Muscle of leg (tissue), 11 donors: ENCODE measurements around the gene SPAG17. TPM values are rescaled to one million over a fixed set of nuclear protein-coding genes. Genes with fewer than 3 reads are reported as not detected.

Experiments
- DNase-seq: peaks from one replicate; pipeline ENCODE4 v3.0.0; 2013
- H3K27ac ChIP-seq: one replicate; pipeline ENCODE4 v1.5.1; 2013; ENCODE audit warnings: mild to moderate bottlenecking, low read length, control low read depth
- H3K27me3 ChIP-seq: one replicate; pipeline ENCODE4 v1.6.1; 2013; ENCODE audit warnings: low read length; ENCODE audit not compliant: control insufficient read depth, insufficient read depth
- H3K36me3 ChIP-seq: one replicate; pipeline ENCODE4 v1.6.1; 2013; ENCODE audit warnings: low read length; ENCODE audit not compliant: control insufficient read depth, insufficient read depth
- H3K4me1 ChIP-seq: one replicate; pipeline ENCODE4 v1.6.1; 2013; ENCODE audit warnings: low read length; ENCODE audit not compliant: control insufficient read depth, insufficient read depth
- H3K4me3 ChIP-seq: one replicate; pipeline ENCODE4 v1.5.1; 2013; ENCODE audit warnings: low read length, control low read depth
- H3K9me3 ChIP-seq: replicated peaks from 2 replicates; pipeline ENCODE4 v1.6.1; 2013; ENCODE audit warnings: low read depth, low read length; ENCODE audit not compliant: control insufficient read depth
- WGBS: methylation state at CpG from one replicate; pipeline ENCODE4 v1.1.5; 2013; ENCODE audit warnings: missing lambda C conversion rate; ENCODE audit not compliant: insufficient coverage; 5-methylcytosine and 5-hydroxymethylcytosine counted together
- polyA plus RNA-seq, 8 donors: library from polyadenylated mRNA; unstranded; fragments of 120-200 nt; gene quantifications; one replicate each; pipeline versions ENCODE4 v1.2.1 to v1.2.3, GENCODE V29; 2013; ENCODE audit warnings: inconsistent platforms in 1 of 8, low replicate concordance in 1 of 8; ENCODE audit not compliant: insufficient read length in 8 of 8, insufficient read depth in 1 of 8
- total RNA-seq: library from RNA; stranded (reverse); fragments of 120-200 nt; gene quantifications from one replicate; pipeline ENCODE4 v1.2.4, GENCODE V29; 2013

Gene SPAG17
- total and polyA plus RNA-seq, 9 donors: 0.76 to 4.4 (median 1.6) TPM

GRCh38 chr1:118110580-118110979 is 74.4 kb downstream of the SPAG17 start:
- DNase-seq: no peak
- H3K27me3 ChIP-seq: no peaks in the 10 kb centered on the region
- peaks cover 1% of the 10 kb centered on the region for H3K4me1 ChIP-seq
- H3K27ac ChIP-seq: no peak overlapping the region
- no peaks in the 10 kb centered on the region for H3K9me3 ChIP-seq
- H3K36me3 ChIP-seq: no peaks in the 10 kb centered on the region
- no peak overlapping the region for H3K4me3 ChIP-seq

GRCh38 chr1:118104951-118105350 is 80.1 kb downstream of the SPAG17 start:
- no peaks in the 10 kb centered on the region for H3K27me3 ChIP-seq
- H3K4me1 ChIP-seq: no peaks in the 10 kb centered on the region
- WGBS: 58% methylated on average over 3 of the region's 3 CpGs
- no peaks in the 10 kb centered on the region for H3K9me3 ChIP-seq
- H3K36me3 ChIP-seq: no peaks in the 10 kb centered on the region
- no peak overlapping the region for H3K27ac ChIP-seq
- DNase-seq: no peak
- H3K4me3 ChIP-seq: no peak overlapping the region

DNA sequence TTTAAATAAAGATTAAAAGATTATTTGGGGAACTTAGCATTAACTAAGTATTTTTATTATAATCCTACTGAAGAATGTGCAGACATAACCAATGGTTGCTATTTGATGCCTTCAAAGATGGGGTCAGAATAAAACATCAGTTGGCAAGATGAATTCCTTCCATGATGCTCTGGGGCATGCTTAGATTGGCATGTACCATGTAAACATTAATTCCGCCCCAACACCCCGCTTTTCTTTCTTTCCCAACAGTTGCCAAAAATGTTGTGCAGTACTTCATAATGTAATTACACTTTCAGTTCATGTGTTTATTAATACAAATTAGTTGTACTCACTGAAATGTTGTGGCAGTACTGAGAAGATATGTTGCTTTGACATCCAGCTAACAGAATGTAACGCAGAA is 82.6 kb downstream of the SPAG17 start:
- no CpG with 5 or more reads among the region's 3 CpGs for WGBS

GRCh38 chr1:118101999-118102398 is 83.0 kb downstream of the SPAG17 start:
- Histone ChIP-seq H3K9me3 (no peaks in the 10 kb centered on the region), H3K27me3 (no peaks in the 10 kb centered on the region), H3K36me3 (no peaks in the 10 kb centered on the region), H3K27ac (no peak overlapping the region), H3K4me3 (no peak overlapping the region), H3K4me1 (no peaks in the 10 kb centered on the region)
- DNase-seq: no peak
- 80% methylated on average over 1 of the region's 1 CpG for WGBS

More for the DNA sequence above, 82.6 kb downstream of the SPAG17 start:
- H3K4me1 ChIP-seq: no peaks in the 10 kb centered on the region
- no peaks in the 10 kb centered on the region for H3K9me3 ChIP-seq
- DNase-seq: no peak
- H3K36me3 ChIP-seq: no peaks in the 10 kb centered on the region
- no peak overlapping the region for H3K4me3 ChIP-seq
- H3K27me3 ChIP-seq: no peaks in the 10 kb centered on the region
- no peak overlapping the region for H3K27ac ChIP-seq

DNA sequence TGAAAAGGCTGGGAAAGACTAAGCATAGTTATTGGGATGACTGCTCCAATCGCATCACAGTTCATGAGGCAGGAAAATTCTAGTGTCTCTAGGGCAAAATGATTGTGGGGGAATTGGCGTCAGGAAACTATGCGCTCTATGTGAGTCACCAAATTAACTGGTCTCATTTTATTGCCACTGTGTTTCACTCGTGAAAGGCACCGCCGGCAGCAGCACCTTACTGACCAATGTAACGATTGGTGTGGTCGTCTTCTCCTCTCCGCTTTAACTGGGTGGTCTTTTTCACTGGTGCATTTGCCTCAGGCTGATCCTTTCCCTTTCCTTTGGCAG is 83.5 kb downstream of the SPAG17 start:
- Histone ChIP-seq H3K27ac (no peak overlapping the region), H3K4me3 (no peak overlapping the region), H3K27me3 (no peaks in the 10 kb centered on the region), H3K9me3 (no peaks in the 10 kb centered on the region), H3K36me3 (no peaks in the 10 kb centered on the region), H3K4me1 (no peaks in the 10 kb centered on the region)
- DNase-seq: peak; percentile 77
- 31% methylated on average over 9 of the region's 9 CpGs for WGBS

GRCh38 chr1:118100686-118101514 is 84.1 kb downstream of the SPAG17 start:
- no peak overlapping the region for H3K27ac ChIP-seq
- H3K4me3 ChIP-seq: no peak overlapping the region
- no peak for DNase-seq
- H3K27me3 ChIP-seq: no peaks in the 10 kb centered on the region
- no peaks in the 10 kb centered on the region for H3K9me3 ChIP-seq
- H3K4me1 ChIP-seq: no peaks in the 10 kb centered on the region
- no peaks in the 10 kb centered on the region for H3K36me3 ChIP-seq

DNA sequence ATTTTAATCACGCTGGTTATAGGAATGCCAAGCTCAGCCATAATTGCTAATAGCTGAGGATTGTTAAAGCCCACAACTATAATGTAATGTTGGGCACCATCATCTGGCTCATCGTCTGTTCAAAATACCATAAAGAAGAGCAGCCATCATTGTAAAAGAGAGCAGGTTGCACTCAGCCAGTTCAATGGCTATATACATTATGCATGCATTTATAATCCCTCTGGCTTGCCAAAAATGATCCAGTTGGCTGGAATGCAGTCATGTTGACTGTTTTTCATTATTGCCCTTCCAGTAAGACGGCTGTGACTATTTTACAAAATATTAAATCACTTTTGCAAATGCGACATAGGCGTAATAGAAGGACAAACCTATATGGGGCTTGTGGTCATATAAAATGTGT is 85.3 kb downstream of the SPAG17 start:
- no peaks in the 10 kb centered on the region for H3K36me3 ChIP-seq

GRCh38 chr1:118097622-118098348 is 87.2 kb downstream of the SPAG17 start:
- H3K27me3 ChIP-seq: no peaks in the 10 kb centered on the region
- no peak overlapping the region for H3K4me3 ChIP-seq
- WGBS: 60% methylated on average over 1 of the region's 3 CpGs
- H3K36me3 ChIP-seq: no peaks in the 10 kb centered on the region
- no peak overlapping the region for H3K27ac ChIP-seq
- no peaks in the 10 kb centered on the region for H3K4me1 ChIP-seq
- no peak for DNase-seq
- H3K9me3 ChIP-seq: no peaks in the 10 kb centered on the region

More for the DNA sequence above, 85.3 kb downstream of the SPAG17 start:
- H3K9me3 ChIP-seq: no peaks in the 10 kb centered on the region
- WGBS: no CpG with 5 or more reads among the region's 5 CpGs
- no peaks in the 10 kb centered on the region for H3K27me3 ChIP-seq
- no peak overlapping the region for H3K27ac ChIP-seq
- no peak overlapping the region for H3K4me3 ChIP-seq
- DNase-seq: no peak
- no peaks in the 10 kb centered on the region for H3K4me1 ChIP-seq

DNA sequence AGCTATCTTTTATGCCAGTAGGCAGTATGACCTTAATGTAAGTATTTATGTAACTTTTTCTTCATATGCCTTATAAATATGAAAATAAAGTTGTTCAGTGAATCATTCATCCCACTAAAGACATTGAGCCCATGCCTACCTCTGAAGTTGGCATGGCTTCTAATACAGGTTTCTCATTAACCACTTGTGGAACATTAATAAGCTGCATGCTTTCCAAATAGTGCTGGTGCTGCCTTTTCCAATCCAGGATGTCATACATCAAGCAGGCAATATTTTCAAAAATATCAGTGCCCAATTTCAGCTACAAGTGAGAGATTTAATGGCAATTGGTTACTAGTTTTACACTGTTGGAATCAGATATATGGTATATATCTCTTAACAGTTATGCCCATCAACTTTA is 92.0 kb downstream of the SPAG17 start:
- no peaks in the 10 kb centered on the region for H3K9me3 ChIP-seq
- no peaks in the 10 kb centered on the region for H3K27me3 ChIP-seq
- no peak overlapping the region for H3K4me3 ChIP-seq
- DNase-seq: no peak
- no peaks in the 10 kb centered on the region for H3K4me1 ChIP-seq
- H3K27ac ChIP-seq: no peak overlapping the region
- no peaks in the 10 kb centered on the region for H3K36me3 ChIP-seq

- H3K27ac ChIP-seq: no peak overlapping the region
- no peaks in the 10 kb centered on the region for H3K9me3 ChIP-seq
- no peak overlapping the region for H3K4me3 ChIP-seq
- H3K27me3 ChIP-seq: no peaks in the 10 kb centered on the region
- no peak for DNase-seq
- WGBS: no CpG with 5 or more reads among the region's 2 CpGs
- no peaks in the 10 kb centered on the region for H3K4me1 ChIP-seq
- no peaks in the 10 kb centered on the region for H3K36me3 ChIP-seq
Observed at GRCh38 chr1:118090130-118090529, 94.9 kb downstream of the SPAG17 start.
